H1 (cell line): Measurements from ENCODE around the gene KRT76. TPM values are rescaled to one million over a fixed set of nuclear protein-coding genes. Genes with fewer than 3 reads are reported as not detected.

Source experiments
- CTCF ChIA-PET: fragments of 300-600 bp; sonication (Branson Sonifier 250); formaldehyde crosslinking; loops from one replicate; lab custom pipeline; 2021; ENCODE audit not compliant: partially characterized antibody; lab: Charles Lee
- POLR2A ChIA-PET: fragments of 300-600 bp; sonication (Branson Sonifier 250); formaldehyde crosslinking; loops from one replicate; lab custom pipeline; 2021; ENCODE audit warnings: inconsistent platforms; ENCODE audit not compliant: partially characterized antibody; lab: Charles Lee
- DNase-seq, 2 experiments: peaks; one replicate each; pipeline versions ENCODE4 v3.0.0 to v3.0.0-alpha.2; 2010 to 2022; ENCODE audit warnings: low spot score in 2 of 2, low read depth in 1 of 2, mixed read lengths in 1 of 2
- FAIRE-seq: peaks from 2 replicates; lab custom pipeline; 2011; peaks lifted over from hg19 to GRCh38; lab: Jason Lieb, UNC
- H2AFZ ChIP-seq: 2 replicates; pipeline ENCODE4 v1.8.1; 2012; ENCODE audit warnings: low read length, inconsistent platforms
- H2AK5ac ChIP-seq: 2 replicates; pipeline ENCODE4 v1.6.1; 2013; ENCODE audit warnings: low read depth, low read length
- H2BK120ac ChIP-seq: replicated peaks from 2 replicates; pipeline ENCODE3; 2013; ENCODE audit warnings: low read depth, low read length, inconsistent platforms
- H2BK12ac ChIP-seq: 2 replicates; pipeline ENCODE4 v1.6.1; 2013; ENCODE audit warnings: low read depth, low read length
- H2BK15ac ChIP-seq: 2 replicates; pipeline ENCODE4 v1.6.1; 2013; ENCODE audit warnings: low read length
- H2BK20ac ChIP-seq: 2 replicates; pipeline ENCODE4 v1.6.1; 2013; ENCODE audit warnings: low read length
- H2BK5ac ChIP-seq: 2 replicates; pipeline ENCODE4 v1.6.1; 2013; ENCODE audit warnings: low read depth, low read length
- H3K14ac ChIP-seq: 2 replicates; pipeline ENCODE4 v1.6.1; 2013; ENCODE audit warnings: inconsistent platforms; ENCODE audit not compliant: insufficient read length
- H3K18ac ChIP-seq: 2 replicates; pipeline ENCODE4 v1.6.1; 2013; ENCODE audit warnings: low read length; ENCODE audit errors: extremely low read depth
- H3K23ac ChIP-seq: 2 replicates; pipeline ENCODE4 v1.6.1; 2013; ENCODE audit warnings: inconsistent platforms; ENCODE audit not compliant: insufficient read length
- H3K23me2 ChIP-seq: 2 replicates; pipeline ENCODE4 v1.6.1; 2013; ENCODE audit warnings: low read depth, low read length
- H3K27ac ChIP-seq: 2 replicates; pipeline ENCODE4 v1.6.1; 2011; ENCODE audit warnings: low read depth, low read length, inconsistent platforms
- H3K27me3 ChIP-seq, 4 experiments: replicated peaks in 1 of 4; 1 replicate in 1 of 4; 2 replicates in 3 of 4; pipeline versions ENCODE4 v1.6.1 to v1.8.1; 2011 to 2013; ENCODE audit warnings: low read length in 3 of 4, mild to moderate bottlenecking in 3 of 4, inconsistent platforms in 2 of 4, mixed read lengths in 2 of 4, moderate library complexity in 1 of 4; ENCODE audit not compliant: control insufficient read depth in 3 of 4, insufficient read depth in 3 of 4; ENCODE audit errors: extremely low read depth in 1 of 4
- H3K36me3 ChIP-seq, 4 experiments: 2 replicates each; pipeline versions ENCODE4 v1.6.1 to v1.8.1; 2011 to 2013; ENCODE audit warnings: mild to moderate bottlenecking in 4 of 4, low read length in 3 of 4, moderate library complexity in 2 of 4, control low read depth in 1 of 4, inconsistent platforms in 1 of 4; ENCODE audit not compliant: insufficient read depth in 4 of 4, control insufficient read depth in 2 of 4
- H3K4ac ChIP-seq: replicated peaks from 2 replicates; pipeline ENCODE3; 2013; ENCODE audit warnings: low read length, low read depth, mixed read lengths, inconsistent platforms; ENCODE audit not compliant: insufficient read length
- H3K4me1 ChIP-seq, 4 experiments: replicated peaks in 1 of 4; 1 replicate in 1 of 4; 2 replicates in 3 of 4; pipeline versions ENCODE4 v1.6.1 to v1.8.1; 2011 to 2013; ENCODE audit warnings: low read length in 3 of 4, inconsistent platforms in 2 of 4, mixed read lengths in 1 of 4; ENCODE audit not compliant: insufficient read depth in 4 of 4, control insufficient read depth in 3 of 4
- H3K4me2 ChIP-seq, 2 experiments: 2 replicates each; pipeline versions ENCODE4 v1.6.1 to v1.8.1; 2011 to 2013; ENCODE audit warnings: low read depth in 2 of 2, low read length in 2 of 2, control low read depth in 1 of 2, inconsistent platforms in 1 of 2, mild to moderate bottlenecking in 1 of 2; ENCODE audit not compliant: insufficient read depth in 1 of 2
- H3K4me3 ChIP-seq, 4 experiments: fragments of 200-600, 300-600 bp in 1 of 4; sonication (generic), shearing (Covaris generic), sonication (Bioruptor Twin) in 1 of 4; 2 replicates each; pipeline versions ENCODE4 v1.5.1 to v1.8.1; 2011 to 2016; ENCODE audit warnings: low read length in 4 of 4, low read depth in 3 of 4, control low read depth in 2 of 4, inconsistent platforms in 2 of 4, mild to moderate bottlenecking in 2 of 4, mixed read lengths in 1 of 4, moderate library complexity in 1 of 4; ENCODE audit not compliant: insufficient read depth in 2 of 4; ENCODE audit errors: extremely low read depth in 1 of 4
- H3K56ac ChIP-seq: replicated peaks from 2 replicates; pipeline ENCODE3; 2013; ENCODE audit warnings: low read depth, mild to moderate bottlenecking, mixed read lengths, low read length, inconsistent platforms; ENCODE audit not compliant: insufficient read length
- H3K79me1 ChIP-seq: 2 replicates; pipeline ENCODE4 v1.6.1; 2013; ENCODE audit warnings: low read depth, low read length, control low read depth
- H3K79me2 ChIP-seq, 2 experiments: 2 replicates each; pipeline versions ENCODE4 v1.6.1 to v1.8.1; 2012 to 2013; ENCODE audit warnings: low read length in 2 of 2, mild to moderate bottlenecking in 2 of 2, inconsistent platforms in 1 of 2; ENCODE audit not compliant: insufficient read depth in 2 of 2, control insufficient read depth in 1 of 2
- H3K9ac ChIP-seq, 4 experiments: replicated peaks in 1 of 4; 1 replicate in 1 of 4; 2 replicates in 3 of 4; pipeline versions ENCODE4 v1.6.1 to v1.8.1; 2011 to 2013; ENCODE audit warnings: low read depth in 3 of 4, low read length in 3 of 4, control low read depth in 2 of 4, mild to moderate bottlenecking in 2 of 4, moderate library complexity in 2 of 4, inconsistent platforms in 1 of 4; ENCODE audit errors: extremely low read depth in 1 of 4
- H3K9me3 ChIP-seq, 2 experiments: 2 replicates each; pipeline versions ENCODE4 v1.6.1 to v1.8.1; 2012 to 2013; ENCODE audit warnings: mild to moderate bottlenecking in 2 of 2, moderate library complexity in 2 of 2, control low read depth in 1 of 2, inconsistent platforms in 1 of 2, low read depth in 1 of 2, low read length in 1 of 2, mixed read lengths in 1 of 2; ENCODE audit not compliant: insufficient read depth in 2 of 2
- H4K20me1 ChIP-seq, 2 experiments: replicated peaks in 1 of 2; 2 replicates each; pipeline versions ENCODE3 to v1.8.1; 2011 to 2013; ENCODE audit warnings: inconsistent platforms in 2 of 2, low read length in 2 of 2, mild to moderate bottlenecking in 1 of 2; ENCODE audit not compliant: insufficient read depth in 2 of 2, control insufficient read depth in 1 of 2
- H4K5ac ChIP-seq: 2 replicates; pipeline ENCODE4 v1.6.1; 2013; ENCODE audit warnings: low read length, low read depth, mixed read lengths, inconsistent platforms; ENCODE audit not compliant: insufficient read length
- H4K8ac ChIP-seq: 2 replicates; pipeline ENCODE4 v1.8.0; 2013; ENCODE audit warnings: mild to moderate bottlenecking, moderate library complexity, low read length, inconsistent platforms; ENCODE audit not compliant: insufficient read depth; ENCODE audit errors: extremely low read depth
- H4K91ac ChIP-seq: replicated peaks from 2 replicates; pipeline ENCODE3; 2013; ENCODE audit warnings: low read length, mixed read lengths, inconsistent platforms; ENCODE audit not compliant: insufficient read length
- KDM1A ChIP-seq: fragments of 200-600, 300-600 bp; sonication (generic); IDR thresholded peaks from 2 replicates; pipeline ENCODE4 v1.7.1; 2016; ENCODE audit warnings: mild to moderate bottlenecking, low read length, borderline replicate concordance
- TAF7 ChIP-seq: optimal IDR thresholded peaks from 2 replicates; pipeline ENCODE3; 2011; ENCODE audit warnings: low read depth, mild to moderate bottlenecking, inconsistent platforms, low read length, moderate library complexity, borderline replicate concordance
- WGBS, 2 experiments: shearing (Covaris generic) in 1 of 2; methylation state at CpG; one replicate each; pipeline versions ENCODE4 v1.1.6 to v1.1.7; 2013 to 2015; ENCODE audit warnings: low lambda C conversion rate in 2 of 2, mixed read lengths in 2 of 2, inconsistent platforms in 1 of 2, low coverage in 1 of 2, missing lambda C conversion rate in 1 of 2; ENCODE audit not compliant: insufficient replicate concordance in 2 of 2, insufficient coverage in 1 of 2, insufficient read length in 1 of 2; ENCODE audit errors: extremely low coverage in 1 of 2, missing lambda C conversion rate in 1 of 2; 5-methylcytosine and 5-hydroxymethylcytosine counted together
- polyA plus RNA-seq, 7 experiments: library from polyadenylated mRNA; depleted of rRNA in 3 of 7; stranded (reverse) in 5 of 7; unstranded in 2 of 7; fragments of >200 nt in 5 of 7; fragments of 200-250 nt in 2 of 7; gene quantifications; 1 replicate in 5 of 7; 2 replicates in 1 of 7; 4 replicates in 1 of 7; pipeline versions ENCODE4 v1.2.1 to v1.2.3, GENCODE V29; 2011 to 2013; ENCODE audit warnings: missing spikeins in 2 of 7, mixed read lengths in 2 of 7
- total RNA-seq: library from RNA; stranded (reverse); fragmentation: NEBNext Ultra II Directional; extraction: Animal tissue kit (Norgen Biotek cat#: 25700); gene quantifications from 2 replicates; pipeline ENCODE4 v1.2.1, GENCODE V29; 2021

Gene KRT76
- total and polyA plus RNA-seq, 2 of the 8 experiments (the other 6 are each of a cell fraction or from before 2014, with no cell fraction given), result not detected

GRCh38 chr12:52776435-52776834 lies 710 bp downstream of the KRT76 start:
- Histone ChIP-seq H2BK12ac (no peak overlapping the region), H2BK120ac (no peak overlapping the region), H2BK5ac (no peak overlapping the region), H3K56ac (no peak overlapping the region), H4K20me1 (no peaks in the 10 kb centered on the region), H2AK5ac (no peak overlapping the region), H2AFZ (no peak overlapping the region), H3K4me1 (no peaks in the 10 kb centered on the region), H3K23ac (no peak overlapping the region), H3K27ac (no peak overlapping the region), H4K91ac (no peak overlapping the region), H3K79me2 (no peaks in the 10 kb centered on the region), H3K4me3 (no peak overlapping the region), H3K4ac (no peak overlapping the region), H3K27me3 (0 out of 7 replicates have a peak, but pooled peaks cover 0 to 2% (median 0%) of the 10 kb centered on the region in 4 experiments), H3K23me2 (no peaks in the 10 kb centered on the region), H3K79me1 (no peaks in the 10 kb centered on the region), H4K8ac (no peak overlapping the region), H3K9me3 (no peaks in the 10 kb centered on the region), H2BK15ac (no peak overlapping the region), H3K18ac (no peak overlapping the region), H4K5ac (no peak overlapping the region), H2BK20ac (no peak overlapping the region), H3K14ac (no peak overlapping the region), H3K4me2 (no peak overlapping the region), H3K36me3 (no peaks in the 10 kb centered on the region), H3K9ac (no peak overlapping the region)
- no peak for FAIRE-seq
- WGBS, 2 experiments, result 75% methylated on average over 5 of the region's 5 CpGs; no CpG with 5 or more reads in 1 of the 2 experiments
- ChIA-PET POLR2A (no interaction called here), CTCF (interaction anchor here (0.9 to 3.0 kb wide), 11 partner anchors 10 to 194 kb away, joined by 3 to 14 read pairs (median 4); no protein-coding TSS in a partner anchor)
- no peak for DNase-seq
- TF ChIP-seq KDM1A, result no peak
- no peak for TF ChIP-seq TAF7
